ENCODE data around the gene LCLAT1. TPM values are rescaled to one million over a fixed set of nuclear protein-coding genes. Genes with fewer than 3 reads are reported as not detected.

Gene LCLAT1
- polyA plus RNA-seq, 1 of the 3 experiments (the other 2 are of a cell fraction): 6.9 TPM

- CTCF ChIA-PET: interaction anchor here (0.6 to 1.1 kb wide), 3 partner anchors 9 to 157 kb away, joined by 3 to 4 read pairs (median 3); no protein-coding TSS in a partner anchor
- no peak overlapping the region for H3K9ac ChIP-seq
These were observed 37.9 kb downstream of the LCLAT1 start for GRCh38 chr2:30484995-30485394.

DNA sequence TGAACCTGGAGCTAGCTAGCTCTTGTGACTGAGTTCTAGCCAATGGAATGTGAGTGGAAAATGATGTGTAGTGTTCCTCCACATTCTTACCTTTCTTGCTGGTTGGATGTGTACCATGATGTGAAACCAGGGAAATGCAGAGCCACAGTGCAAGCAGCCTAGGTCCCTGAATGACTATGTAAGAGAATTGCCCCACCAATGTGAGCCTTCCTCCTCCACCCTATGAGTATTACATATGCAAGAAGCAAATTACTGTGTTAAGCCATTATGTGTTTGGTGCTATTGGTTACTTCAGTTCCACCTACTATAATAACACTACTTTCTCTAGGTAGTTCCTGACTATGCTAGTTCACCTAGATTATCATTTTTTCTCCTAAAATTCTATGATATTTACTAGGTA, 39.6 kb downstream of the LCLAT1 start:
- CTCF ChIA-PET: interaction anchor here (0.6 kb wide), 1 partner anchor 19 kb away, joined by 3 read pairs; no protein-coding TSS in a partner anchor

More at GRCh38 chr2:30484995-30485394, 37.9 kb downstream of the LCLAT1 start:
- H3K79me2 ChIP-seq (ENCODE audit: insufficient read depth): peaks cover 5% of the 10 kb centered on the region; the same call in 1 of the 2 replicates
- TF ChIP-seq TCF12 (IDR thresholded peaks at IDR 0.05) (peak; percentile 26; the same call in 1 of the 2 replicates), GATA2 (CRISPR knock-in tag; IDR thresholded peaks at IDR 0.05) (0 out of 2 replicates have a peak, but pooled peaks have one; percentile 13), FOXM1 (IDR thresholded peaks at IDR 0.05; ENCODE audit: low read depth) (no peak), CHD2 (IDR thresholded peaks at IDR 0.05; ENCODE audit: low read length, partially characterized antibody) (peak; percentile 15), EZH2phosphoT487 (IDR thresholded peaks at IDR 0.05; ENCODE audit: borderline replicate concordance, low read depth) (no peak)
- TF ChIP-seq, protein P1, sequence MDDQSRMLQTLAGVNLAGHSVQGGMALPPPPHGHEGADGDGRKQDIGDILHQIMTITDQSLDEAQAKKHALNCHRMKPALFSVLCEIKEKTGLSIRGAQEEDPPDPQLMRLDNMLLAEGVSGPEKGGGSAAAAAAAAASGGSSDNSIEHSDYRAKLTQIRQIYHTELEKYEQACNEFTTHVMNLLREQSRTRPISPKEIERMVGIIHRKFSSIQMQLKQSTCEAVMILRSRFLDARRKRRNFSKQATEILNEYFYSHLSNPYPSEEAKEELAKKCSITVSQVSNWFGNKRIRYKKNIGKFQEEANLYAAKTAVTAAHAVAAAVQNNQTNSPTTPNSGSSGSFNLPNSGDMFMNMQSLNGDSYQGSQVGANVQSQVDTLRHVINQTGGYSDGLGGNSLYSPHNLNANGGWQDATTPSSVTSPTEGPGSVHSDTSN (IDR thresholded peaks at IDR 0.05): peak; percentile 52; the same call in 1 of the 2 replicates
- no peak overlapping the region for H2AFZ ChIP-seq (ENCODE audit: low read depth)
- DNase-seq: peak; percentile 29
- H3K4me1 ChIP-seq (ENCODE audit: control insufficient read depth in 1 of 2, insufficient read depth in 2 of 2, low read depth in 1 of 2, low read length in 1 of 2): peaks cover 19 to 20% of the 10 kb centered on the region in 2 experiments; a peak in 3 of 4 replicates
- H4K20me1 ChIP-seq (ENCODE audit: insufficient read depth): no peaks in the 10 kb centered on the region
- H3K4me3 ChIP-seq (ENCODE audit: low read depth in 2 of 2, low read length in 1 of 2): no peak overlapping the region
- H3K9me3 ChIP-seq: no peaks in the 10 kb centered on the region
- H3K27me3 ChIP-seq (ENCODE audit: insufficient read depth): no peaks in the 10 kb centered on the region
- H3K9me2 ChIP-seq: no peaks in the 10 kb centered on the region
- 55% methylated on average over 4 of the region's 4 CpGs for WGBS (ENCODE audit: low lambda C conversion rate)
- H3F3A ChIP-seq (replicated peaks; ENCODE audit: insufficient read depth): peaks cover 4% of the 10 kb centered on the region
- peak overlapping the region in 1 of 2 experiments; percentile 74; a peak in 2 of 4 replicates for H3K27ac ChIP-seq (ENCODE audit: low read depth in 2 of 2, low read length in 1 of 2)
- POLR2A ChIA-PET: no interaction called here
- no peak overlapping the region for H3K4me2 ChIP-seq
- H3K36me3 ChIP-seq (replicated peaks in 1 of 2; ENCODE audit: control insufficient read depth in 1 of 2, insufficient read depth in 2 of 2, low read length in 1 of 2): peaks cover 0 to 3% of the 10 kb centered on the region in 2 experiments

More for the DNA sequence above, 39.6 kb downstream of the LCLAT1 start:
- no peaks in the 10 kb centered on the region for H3K9me3 ChIP-seq
- no peaks in the 10 kb centered on the region for H4K20me1 ChIP-seq (ENCODE audit: insufficient read depth)
- H2AFZ ChIP-seq (ENCODE audit: low read depth): no peak overlapping the region
- H3K4me2 ChIP-seq: no peak overlapping the region
- no peak overlapping the region for H3K27ac ChIP-seq (ENCODE audit: low read depth in 2 of 2, low read length in 1 of 2)
- peaks cover 4% of the 10 kb centered on the region for H3F3A ChIP-seq (replicated peaks; ENCODE audit: insufficient read depth)
- H3K4me3 ChIP-seq (ENCODE audit: low read depth in 2 of 2, low read length in 1 of 2): no peak overlapping the region
- no peaks in the 10 kb centered on the region for H3K36me3 ChIP-seq (replicated peaks in 1 of 2; ENCODE audit: control insufficient read depth in 1 of 2, insufficient read depth in 2 of 2, low read length in 1 of 2)
- H3K9ac ChIP-seq: no peak overlapping the region
- peaks cover 5% of the 10 kb centered on the region; the same call in 1 of the 2 replicates for H3K79me2 ChIP-seq (ENCODE audit: insufficient read depth)
- no peaks in the 10 kb centered on the region for H3K9me2 ChIP-seq
- peaks cover 18 to 19% of the 10 kb centered on the region in 2 experiments; a peak in 3 of 4 replicates for H3K4me1 ChIP-seq (ENCODE audit: control insufficient read depth in 1 of 2, insufficient read depth in 2 of 2, low read depth in 1 of 2, low read length in 1 of 2)
- no peaks in the 10 kb centered on the region for H3K27me3 ChIP-seq (ENCODE audit: insufficient read depth)
- no peak for TF ChIP-seq RFX5 (IDR thresholded peaks at IDR 0.05; ENCODE audit: low read length)
- TF ChIP-seq GABPA (IDR thresholded peaks at IDR 0.05; ENCODE audit: low read depth): no peak
- TF ChIP-seq CTCF (IDR thresholded peaks at IDR 0.05): no peak
- no peak for TF ChIP-seq RCOR1 (IDR thresholded peaks at IDR 0.05; ENCODE audit: low read length)
- TF ChIP-seq RAD21 (IDR thresholded peaks at IDR 0.05; ENCODE audit: low read length): no peak
- TF ChIP-seq SMC3 (IDR thresholded peaks at IDR 0.05; ENCODE audit: low read depth, low read length): no peak
- TF ChIP-seq, protein P2, sequence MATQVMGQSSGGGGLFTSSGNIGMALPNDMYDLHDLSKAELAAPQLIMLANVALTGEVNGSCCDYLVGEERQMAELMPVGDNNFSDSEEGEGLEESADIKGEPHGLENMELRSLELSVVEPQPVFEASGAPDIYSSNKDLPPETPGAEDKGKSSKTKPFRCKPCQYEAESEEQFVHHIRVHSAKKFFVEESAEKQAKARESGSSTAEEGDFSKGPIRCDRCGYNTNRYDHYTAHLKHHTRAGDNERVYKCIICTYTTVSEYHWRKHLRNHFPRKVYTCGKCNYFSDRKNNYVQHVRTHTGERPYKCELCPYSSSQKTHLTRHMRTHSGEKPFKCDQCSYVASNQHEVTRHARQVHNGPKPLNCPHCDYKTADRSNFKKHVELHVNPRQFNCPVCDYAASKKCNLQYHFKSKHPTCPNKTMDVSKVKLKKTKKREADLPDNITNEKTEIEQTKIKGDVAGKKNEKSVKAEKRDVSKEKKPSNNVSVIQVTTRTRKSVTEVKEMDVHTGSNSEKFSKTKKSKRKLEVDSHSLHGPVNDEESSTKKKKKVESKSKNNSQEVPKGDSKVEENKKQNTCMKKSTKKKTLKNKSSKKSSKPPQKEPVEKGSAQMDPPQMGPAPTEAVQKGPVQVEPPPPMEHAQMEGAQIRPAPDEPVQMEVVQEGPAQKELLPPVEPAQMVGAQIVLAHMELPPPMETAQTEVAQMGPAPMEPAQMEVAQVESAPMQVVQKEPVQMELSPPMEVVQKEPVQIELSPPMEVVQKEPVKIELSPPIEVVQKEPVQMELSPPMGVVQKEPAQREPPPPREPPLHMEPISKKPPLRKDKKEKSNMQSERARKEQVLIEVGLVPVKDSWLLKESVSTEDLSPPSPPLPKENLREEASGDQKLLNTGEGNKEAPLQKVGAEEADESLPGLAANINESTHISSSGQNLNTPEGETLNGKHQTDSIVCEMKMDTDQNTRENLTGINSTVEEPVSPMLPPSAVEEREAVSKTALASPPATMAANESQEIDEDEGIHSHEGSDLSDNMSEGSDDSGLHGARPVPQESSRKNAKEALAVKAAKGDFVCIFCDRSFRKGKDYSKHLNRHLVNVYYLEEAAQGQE (IDR thresholded peaks at IDR 0.05; ENCODE audit: low read depth, low read length): no peak
- TF ChIP-seq FOSL2 (IDR thresholded peaks at IDR 0.05; ENCODE audit: borderline replicate concordance, low read depth): no peak
- TF ChIP-seq NFIC (IDR thresholded peaks at IDR 0.05; ENCODE audit: borderline replicate concordance): no peak
- no peak for TF ChIP-seq USF2 (IDR thresholded peaks at IDR 0.05; ENCODE audit: borderline replicate concordance, low read depth, low read length)
- TF ChIP-seq EZH2phosphoT487 (IDR thresholded peaks at IDR 0.05; ENCODE audit: borderline replicate concordance, low read depth): no peak
- no peak for TF ChIP-seq TEAD4 (IDR thresholded peaks at IDR 0.05; ENCODE audit: borderline replicate concordance, insufficient read depth)
- TF ChIP-seq CHD2 (IDR thresholded peaks at IDR 0.05; ENCODE audit: low read length, partially characterized antibody): no peak
- TF ChIP-seq, protein P3, sequence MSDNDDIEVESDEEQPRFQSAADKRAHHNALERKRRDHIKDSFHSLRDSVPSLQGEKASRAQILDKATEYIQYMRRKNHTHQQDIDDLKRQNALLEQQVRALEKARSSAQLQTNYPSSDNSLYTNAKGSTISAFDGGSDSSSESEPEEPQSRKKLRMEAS (IDR thresholded peaks at IDR 0.05; ENCODE audit: low read depth): no peak
- no peak for TF ChIP-seq RXRA (IDR thresholded peaks at IDR 0.05; ENCODE audit: borderline replicate concordance, low read depth)
- POLR2A ChIA-PET: no interaction called here
- DNase-seq: no peak
